HEK293T (cell line): ENCODE measurements around the gene JMJD1C.

Experiments
- CTCF ChIA-PET: fragments of 350-600 bp; formaldehyde crosslinking; extraction: SDS; loops from one replicate; lab custom pipeline; 2021; ENCODE audit warnings: antibody characterized with exemption, inconsistent platforms; lab: Yijun Ruan, JAX
- POLR2A ChIA-PET: fragments of 350-600 bp; formaldehyde crosslinking; extraction: SDS; loops from one replicate; lab custom pipeline; 2020; ENCODE audit warnings: antibody characterized with exemption, inconsistent platforms; lab: Yijun Ruan, JAX
- DNase-seq: peaks from one replicate; pipeline ENCODE4 v3.0.0; 2012; ENCODE audit warnings: mixed read lengths; ENCODE audit errors: extremely low spot score
- ARNT ChIP-seq: fragments of 450-650 bp; IDR thresholded peaks from 2 replicates; pipeline ENCODE4 v1.6.1; 2017; ENCODE audit warnings: mild to moderate bottlenecking
- BHLHE40 ChIP-seq: fragments of 450-650 bp; IDR thresholded peaks from 2 replicates; pipeline ENCODE4 v1.6.1; 2016; ENCODE audit warnings: mild to moderate bottlenecking, moderate library complexity, borderline replicate concordance
- CTBP1 ChIP-seq: fragments of 450-650 bp; IDR thresholded peaks from 2 replicates; pipeline ENCODE4 v1.6.1; 2016; ENCODE audit warnings: borderline replicate concordance
- ELF4 ChIP-seq: fragments of 450-650 bp; IDR thresholded peaks from 2 replicates; pipeline ENCODE4 v1.6.1; 2017; ENCODE audit warnings: antibody characterized with exemption
- FOXA1 ChIP-seq: fragments of 450-650 bp; IDR thresholded peaks from 2 replicates; pipeline ENCODE4 v1.6.1; 2016; ENCODE audit warnings: mild to moderate bottlenecking
- FOXK2 ChIP-seq: fragments of 450-650 bp; IDR thresholded peaks from 2 replicates; pipeline ENCODE4 v1.6.1; 2016; ENCODE audit warnings: mild to moderate bottlenecking
- FOXM1 ChIP-seq: fragments of 450-650 bp; IDR thresholded peaks from 2 replicates; pipeline ENCODE4 v1.6.1; 2017; ENCODE audit warnings: mild to moderate bottlenecking, borderline replicate concordance
- HDGF ChIP-seq: fragments of 450-650 bp; IDR thresholded peaks from 2 replicates; pipeline ENCODE4 v1.6.1; 2017; ENCODE audit warnings: antibody characterized with exemption, borderline replicate concordance
- L3MBTL2 ChIP-seq: fragments of 450-650 bp; conservative IDR thresholded peaks from 2 replicates; pipeline ENCODE4 v1.6.1; 2016; ENCODE audit warnings: mild to moderate bottlenecking
- LEF1 ChIP-seq: fragments of 450-650 bp; IDR thresholded peaks from 2 replicates; pipeline ENCODE4 v1.6.1; 2017; ENCODE audit warnings: mild to moderate bottlenecking, borderline replicate concordance
- NFRKB ChIP-seq: fragments of 450-650 bp; IDR thresholded peaks from 2 replicates; pipeline ENCODE4 v1.6.1; 2016; ENCODE audit warnings: mild to moderate bottlenecking, moderate library complexity
- SP1 ChIP-seq: fragments of 450-650 bp; IDR thresholded peaks from 2 replicates; pipeline ENCODE4 v1.6.1; 2017
- SUZ12 ChIP-seq: fragments of 450-650 bp; IDR thresholded peaks from 2 replicates; pipeline ENCODE4 v1.6.1; 2016; ENCODE audit warnings: mild to moderate bottlenecking
- TARDBP ChIP-seq: fragments of 450-650 bp; IDR thresholded peaks from 2 replicates; pipeline ENCODE4 v1.6.1; 2016
- ZNF384 ChIP-seq: fragments of 450-650 bp; IDR thresholded peaks from 2 replicates; pipeline ENCODE4 v1.6.1; 2016
- TF ChIP-seq, protein P1 (sequence below): fragments of 450-650 bp; IDR thresholded peaks from 2 replicates; pipeline ENCODE4 v1.6.1; 2016

JMJD1C gene

DNA sequence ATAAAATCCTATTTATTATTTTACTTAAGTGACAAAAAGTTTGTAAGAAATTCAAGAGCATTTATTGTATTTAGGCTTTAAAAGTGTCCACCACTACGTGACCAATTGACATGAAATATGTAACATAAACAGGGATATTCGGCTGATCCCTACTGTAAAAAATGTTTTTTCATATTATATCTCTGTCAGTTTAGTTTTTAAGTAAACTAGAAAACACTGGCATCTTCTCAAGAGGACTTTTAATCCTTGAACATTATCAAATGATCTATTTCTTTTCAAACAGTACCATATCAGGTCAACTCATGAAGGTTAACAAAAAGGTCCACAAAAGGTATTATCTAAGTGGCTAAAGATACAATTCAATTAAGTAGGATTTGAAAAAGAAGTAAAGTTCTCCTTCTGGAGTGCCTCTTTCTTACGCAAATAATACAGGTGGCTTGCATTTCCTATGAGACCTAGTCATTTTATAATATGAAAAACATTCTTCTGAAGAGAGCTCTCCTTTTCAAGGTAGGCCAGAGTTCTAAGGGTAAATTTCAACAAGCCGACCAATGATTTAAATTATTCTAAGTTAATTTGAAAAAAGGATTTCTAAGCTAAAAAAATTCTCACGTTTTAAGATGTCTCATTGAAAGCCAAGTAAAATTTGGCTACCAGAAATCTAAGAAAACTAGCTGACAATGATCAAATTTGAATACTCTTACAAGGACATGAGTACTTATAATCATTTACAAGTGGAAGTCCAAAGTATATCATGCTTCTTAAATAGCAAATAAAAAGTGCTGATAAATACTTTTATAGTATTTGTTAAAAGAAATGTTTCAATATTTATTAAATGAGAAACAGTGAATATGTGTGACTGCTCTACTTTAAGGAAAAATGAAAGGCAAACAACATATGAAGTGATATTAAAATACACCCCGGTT, 199.1 kb downstream of the JMJD1C start:
- CTCF ChIA-PET, result no interaction called here
- POLR2A ChIA-PET, result interaction anchor here (1.0 to 1.3 kb wide), 4 partner anchors 18 to 199 kb away, joined by 3 to 5 read pairs (median 4); no protein-coding TSS in a partner anchor

DNA sequence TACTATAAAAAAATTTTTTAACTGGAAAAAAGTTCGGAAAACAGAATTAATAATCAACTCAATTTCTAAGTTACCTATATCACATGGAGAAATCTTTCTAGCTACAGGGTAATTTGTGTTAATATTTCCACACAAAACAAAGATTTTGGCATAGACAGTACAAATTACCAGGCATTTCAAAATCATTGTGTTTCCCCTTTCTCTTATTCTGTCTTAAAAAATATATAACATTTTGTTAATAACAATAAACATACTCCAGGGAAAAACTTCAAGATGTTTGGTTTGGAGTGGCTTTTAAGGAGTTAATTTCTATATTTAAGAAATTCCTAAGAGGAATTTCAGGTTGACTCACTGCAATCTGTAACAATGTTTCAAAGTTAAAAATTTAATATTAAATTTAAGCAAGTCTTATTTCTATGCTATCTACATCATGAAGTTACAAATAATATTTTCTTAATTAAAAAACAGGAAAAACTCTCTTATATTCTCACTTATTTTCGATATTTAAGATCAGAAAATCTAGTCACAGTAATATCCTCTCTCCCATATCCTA, 200.0 kb downstream of the JMJD1C start:
- DNase-seq, result no peak
- TF ChIP-seq NFRKB, result no peak
- TF ChIP-seq FOXM1, result no peak
- TF ChIP-seq L3MBTL2, result no peak
- TF ChIP-seq ZNF384, result no peak
- no peak for TF ChIP-seq BHLHE40
- TF ChIP-seq FOXK2, result no peak
- TF ChIP-seq ARNT, result no peak
- CTCF ChIA-PET, result no interaction called here
- POLR2A ChIA-PET, result interaction anchor here (1.2 kb wide), 1 partner anchor 83 kb away, joined by 3 read pairs; no protein-coding TSS in a partner anchor

More for the DNA sequence above, 199.1 kb downstream of the JMJD1C start:
- DNase-seq, result no peak
- TF ChIP-seq LEF1 (no peak), SP1 (no peak), FOXK2 (no peak), HDGF (no peak), CTBP1 (no peak), NFRKB (no peak), ARNT (no peak), ELF4 (no peak)
- TF ChIP-seq, protein P1, sequence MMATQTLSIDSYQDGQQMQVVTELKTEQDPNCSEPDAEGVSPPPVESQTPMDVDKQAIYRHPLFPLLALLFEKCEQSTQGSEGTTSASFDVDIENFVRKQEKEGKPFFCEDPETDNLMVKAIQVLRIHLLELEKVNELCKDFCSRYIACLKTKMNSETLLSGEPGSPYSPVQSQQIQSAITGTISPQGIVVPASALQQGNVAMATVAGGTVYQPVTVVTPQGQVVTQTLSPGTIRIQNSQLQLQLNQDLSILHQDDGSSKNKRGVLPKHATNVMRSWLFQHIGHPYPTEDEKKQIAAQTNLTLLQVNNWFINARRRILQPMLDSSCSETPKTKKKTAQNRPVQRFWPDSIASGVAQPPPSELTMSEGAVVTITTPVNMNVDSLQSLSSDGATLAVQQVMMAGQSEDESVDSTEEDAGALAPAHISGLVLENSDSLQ, result no peak

DNA sequence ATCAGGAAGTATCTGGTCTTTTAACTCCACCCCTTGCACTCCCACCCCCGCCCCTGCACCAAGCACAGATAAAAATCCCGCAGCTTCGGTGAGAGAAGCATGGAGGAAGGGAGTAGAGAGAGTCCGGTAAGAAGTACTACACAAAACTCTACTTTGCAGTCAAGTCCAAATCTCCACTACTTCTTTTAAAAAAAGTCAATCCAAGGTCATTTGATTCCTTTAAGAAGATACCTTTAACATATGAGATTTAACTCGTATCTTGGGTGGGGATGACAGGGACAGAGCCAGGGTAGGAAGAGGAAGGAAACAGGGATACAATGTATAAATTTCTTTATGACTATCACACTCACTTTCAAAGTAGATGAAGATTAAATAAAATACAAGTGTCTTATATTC, 200.6 kb downstream of the JMJD1C start:
- ChIA-PET POLR2A (interaction anchor here (1.2 kb wide), 1 partner anchor 84 kb away, joined by 3 read pairs; no protein-coding TSS in a partner anchor), CTCF (no interaction called here)
- DNase-seq, result peak; percentile 30
- no peak for TF ChIP-seq HDGF
- no peak for TF ChIP-seq ZNF384
- no peak for TF ChIP-seq ARNT
- no peak for TF ChIP-seq FOXK2
- no peak for TF ChIP-seq L3MBTL2
- no peak for TF ChIP-seq ELF4
- no peak for TF ChIP-seq FOXA1
- no peak for TF ChIP-seq NFRKB
- no peak for TF ChIP-seq SP1
- no peak for TF ChIP-seq TARDBP
- TF ChIP-seq FOXM1, result no peak
- TF ChIP-seq LEF1, result no peak
- TF ChIP-seq SUZ12, result no peak
- TF ChIP-seq, protein P1, result no peak

DNA sequence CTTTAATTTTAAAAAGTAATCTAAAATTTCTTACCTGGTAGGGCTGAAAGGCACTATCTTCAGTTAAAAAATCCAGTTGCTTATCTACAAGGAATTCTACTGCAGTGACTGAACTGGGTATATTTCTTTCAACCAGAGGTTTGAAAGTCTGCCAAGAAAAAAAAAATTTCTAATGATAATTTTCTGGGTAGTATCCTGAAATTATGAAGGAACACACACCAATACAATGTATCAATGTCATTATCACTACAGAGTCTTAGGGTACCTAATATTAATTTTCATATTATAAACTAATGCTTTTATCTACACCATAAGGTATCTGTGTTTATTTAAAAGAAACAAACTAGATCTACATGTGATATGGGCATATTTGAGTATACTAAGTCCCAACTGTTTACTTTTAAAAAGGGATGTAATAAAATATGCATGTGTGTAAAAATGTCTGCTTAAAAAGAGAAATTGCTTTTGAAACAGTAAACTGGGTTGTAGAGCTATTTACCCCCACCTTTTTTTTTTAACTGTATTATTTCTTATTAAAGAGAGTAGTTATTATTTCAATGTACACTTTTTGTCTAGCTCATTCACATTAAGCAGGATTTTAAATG, 201.1 kb downstream of the JMJD1C start:
- no peak for DNase-seq
- TF ChIP-seq ELF4 (no peak), SP1 (no peak), LEF1 (no peak), BHLHE40 (no peak)
- TF ChIP-seq, protein P1, result peak; percentile 65
- CTCF ChIA-PET, result no interaction called here
- POLR2A ChIA-PET, result no interaction called here

DNA sequence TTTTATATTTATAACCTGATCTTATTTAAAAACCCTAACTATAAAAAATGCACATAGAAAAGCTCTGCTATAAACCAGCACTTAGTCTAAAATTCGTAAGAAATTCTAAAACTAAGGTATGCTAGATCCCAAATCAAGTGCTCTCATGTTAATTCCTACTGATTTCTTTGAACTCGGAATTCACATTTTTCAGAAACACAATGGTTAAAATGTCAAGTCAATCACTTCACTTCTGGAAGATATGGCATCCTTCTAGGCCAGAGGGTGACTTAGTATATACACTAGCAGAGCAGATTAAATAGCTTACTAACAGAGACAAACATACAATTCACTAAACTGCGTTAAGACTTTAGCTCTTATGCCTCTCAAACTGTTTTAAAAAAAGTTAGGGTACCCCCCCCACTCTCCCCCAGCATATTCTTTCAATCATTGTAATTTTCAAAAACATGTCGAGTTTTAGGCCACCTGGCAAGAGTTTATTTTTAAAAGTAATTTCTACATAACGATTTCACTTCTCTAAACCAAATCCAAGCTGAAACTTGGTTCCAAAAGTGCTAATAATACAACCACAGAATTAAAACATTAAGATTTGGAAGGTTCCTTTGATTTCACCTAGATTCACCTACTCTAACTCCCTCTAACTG, 203.2 kb downstream of the JMJD1C start:
- TF ChIP-seq ARNT (no peak), TARDBP (no peak), ZNF384 (no peak), CTBP1 (no peak), NFRKB (no peak), FOXM1 (no peak), FOXA1 (no peak), LEF1 (no peak), SP1 (no peak), FOXK2 (no peak)
- TF ChIP-seq, protein P1, result no peak
- CTCF ChIA-PET, result interaction anchor here (1.4 kb wide), 1 partner anchor 366 kb away, joined by 4 read pairs; no protein-coding TSS in a partner anchor
- POLR2A ChIA-PET, result no interaction called here
- DNase-seq, result no peak
